OCI-LY3 (cell line): ENCODE data around the gene GABRB3.

Experiments used
- H2AFZ ChIP-seq: fragments of 200-600, 300-600 bp; shearing (Covaris generic); 2 replicates; pipeline ENCODE4 v1.6.0; 2014; ENCODE audit warnings: antibody characterized with exemption, low read depth, low read length
- H3K27ac ChIP-seq: fragments of 200-600, 300-600 bp; sonication (generic); 2 replicates; pipeline ENCODE4 v1.5.1; 2014; ENCODE audit warnings: mild to moderate bottlenecking, low read length, moderate library complexity, mixed read lengths
- H3K27me3 ChIP-seq: fragments of 200-600, 300-600 bp; sonication (generic); 2 replicates; pipeline ENCODE4 v1.6.1; 2014; ENCODE audit warnings: low read depth, low read length, mixed read lengths
- H3K36me3 ChIP-seq: fragments of 200-600, 300-600 bp; sonication (generic); replicated peaks from 2 replicates; pipeline ENCODE3; 2014; ENCODE audit warnings: low read depth, low read length, mixed read lengths
- H3K4me1 ChIP-seq: fragments of 300-600, 200-600 bp; sonication (generic); 2 replicates; pipeline ENCODE4 v1.6.1; 2014; ENCODE audit warnings: low read length, mixed read lengths
- H3K4me2 ChIP-seq: fragments of 200-600, 300-600 bp; sonication (generic); 2 replicates; pipeline ENCODE4 v1.6.1; 2014; ENCODE audit warnings: low read length, mixed read lengths
- H3K4me3 ChIP-seq: fragments of 300-600, 200-600 bp; sonication (generic); 2 replicates; pipeline ENCODE4 v1.5.1; 2014; ENCODE audit warnings: antibody characterized with exemption, mild to moderate bottlenecking, low read length, moderate library complexity
- H3K79me2 ChIP-seq: fragments of 300-600, 200-600 bp; shearing (Covaris generic); 2 replicates; pipeline ENCODE4 v1.6.1; 2014; ENCODE audit warnings: mild to moderate bottlenecking, low read length, mixed read lengths
- H3K9ac ChIP-seq: fragments of 300-600, 200-600 bp; shearing (Covaris generic); 2 replicates; pipeline ENCODE4 v1.6.0; 2014; ENCODE audit warnings: mild to moderate bottlenecking, low read length, moderate library complexity
- H3K9me3 ChIP-seq: fragments of 200-600, 300-600 bp; shearing (Covaris generic); 2 replicates; pipeline ENCODE4 v1.6.1; 2014; ENCODE audit warnings: low read length, mixed read lengths; ENCODE audit not compliant: insufficient read depth
- H4K20me1 ChIP-seq: fragments of 200-600, 300-600 bp; sonication (generic); 2 replicates; pipeline ENCODE4 v1.6.1; 2016; ENCODE audit warnings: low read length, mixed read lengths; ENCODE audit not compliant: insufficient read depth
- EZH2phosphoT487 ChIP-seq: fragments of 200-600 bp; shearing (Covaris generic); IDR thresholded peaks from 2 replicates; pipeline ENCODE4 v1.6.1; 2018; ENCODE audit warnings: antibody characterized with exemption, mixed run types, low read depth
- TF ChIP-seq, protein P1 (sequence below): fragments of 200-600, 300-600 bp; sonication (generic); IDR thresholded peaks from 2 replicates; pipeline ENCODE4 v1.5.1; 2014; ENCODE audit warnings: antibody characterized with exemption, low read length, low read depth

Gene GABRB3

DNA sequence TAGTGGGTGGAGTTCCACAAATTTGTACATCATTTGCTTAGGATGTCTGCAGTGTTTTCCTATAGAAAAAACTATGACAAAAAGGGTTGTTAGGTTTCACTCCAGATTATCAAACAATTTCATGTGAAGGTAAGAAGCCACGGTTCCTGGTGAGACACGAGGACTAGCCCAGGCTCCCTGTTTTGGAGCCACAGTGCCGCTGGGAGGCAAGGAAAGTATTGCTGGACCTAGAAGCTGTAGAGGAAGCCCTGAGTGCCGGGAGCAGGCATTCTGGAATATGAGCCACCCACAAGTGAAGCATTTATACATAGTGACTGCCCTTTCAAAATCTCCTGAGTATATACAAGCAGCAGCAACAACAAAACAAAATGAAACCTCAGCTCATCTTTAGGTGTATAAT is 142.0 kb downstream of the GABRB3 start:
- no peaks in the 10 kb centered on the region for H4K20me1 ChIP-seq
- H3K36me3 ChIP-seq, result no peaks in the 10 kb centered on the region
- no peaks in the 10 kb centered on the region for H3K79me2 ChIP-seq
- no peaks in the 10 kb centered on the region for H3K27me3 ChIP-seq
- H3K9me3 ChIP-seq, result no peaks in the 10 kb centered on the region
- no peak overlapping the region for H3K27ac ChIP-seq
- H3K4me1 ChIP-seq, result no peaks in the 10 kb centered on the region
- H3K4me3 ChIP-seq, result no peak overlapping the region
- TF ChIP-seq EZH2phosphoT487, result no peak
- TF ChIP-seq, protein P1, sequence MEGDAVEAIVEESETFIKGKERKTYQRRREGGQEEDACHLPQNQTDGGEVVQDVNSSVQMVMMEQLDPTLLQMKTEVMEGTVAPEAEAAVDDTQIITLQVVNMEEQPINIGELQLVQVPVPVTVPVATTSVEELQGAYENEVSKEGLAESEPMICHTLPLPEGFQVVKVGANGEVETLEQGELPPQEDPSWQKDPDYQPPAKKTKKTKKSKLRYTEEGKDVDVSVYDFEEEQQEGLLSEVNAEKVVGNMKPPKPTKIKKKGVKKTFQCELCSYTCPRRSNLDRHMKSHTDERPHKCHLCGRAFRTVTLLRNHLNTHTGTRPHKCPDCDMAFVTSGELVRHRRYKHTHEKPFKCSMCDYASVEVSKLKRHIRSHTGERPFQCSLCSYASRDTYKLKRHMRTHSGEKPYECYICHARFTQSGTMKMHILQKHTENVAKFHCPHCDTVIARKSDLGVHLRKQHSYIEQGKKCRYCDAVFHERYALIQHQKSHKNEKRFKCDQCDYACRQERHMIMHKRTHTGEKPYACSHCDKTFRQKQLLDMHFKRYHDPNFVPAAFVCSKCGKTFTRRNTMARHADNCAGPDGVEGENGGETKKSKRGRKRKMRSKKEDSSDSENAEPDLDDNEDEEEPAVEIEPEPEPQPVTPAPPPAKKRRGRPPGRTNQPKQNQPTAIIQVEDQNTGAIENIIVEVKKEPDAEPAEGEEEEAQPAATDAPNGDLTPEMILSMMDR, result no peak
- H3K9ac ChIP-seq, result no peak overlapping the region
- no peak overlapping the region for H3K4me2 ChIP-seq
- no peak overlapping the region for H2AFZ ChIP-seq

DNA sequence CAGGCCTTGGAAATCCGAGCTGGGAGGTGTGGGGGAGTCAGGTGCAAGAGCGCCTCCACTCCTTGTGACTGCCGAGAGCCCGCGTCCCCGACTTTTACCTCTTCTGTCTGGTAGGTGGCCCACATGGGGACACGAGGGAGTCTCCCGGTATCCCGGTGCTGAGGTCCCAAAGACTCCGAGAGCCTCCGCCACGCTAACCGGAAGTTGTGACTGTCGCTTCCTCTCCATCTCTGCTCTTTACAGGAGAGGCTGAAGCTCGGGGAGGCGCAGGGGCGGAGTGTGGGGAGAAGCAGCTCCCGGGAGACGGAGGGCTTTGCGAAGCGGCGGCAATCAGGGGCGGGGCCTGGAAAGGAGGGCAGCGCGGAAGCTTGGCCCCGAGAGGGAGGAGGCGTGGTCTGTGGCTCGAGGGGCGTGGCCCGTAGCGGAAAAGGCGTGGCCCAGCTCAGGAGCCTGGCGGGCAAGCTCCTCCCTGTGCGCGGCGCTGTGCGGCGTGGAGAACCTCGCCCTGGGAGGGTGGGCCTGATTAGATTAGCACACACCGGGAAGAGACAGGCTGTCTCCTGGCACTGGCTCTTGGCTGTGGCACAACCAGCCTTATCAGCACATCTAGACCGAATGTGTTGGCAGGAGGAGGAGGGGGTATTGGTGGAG is 143.9 kb downstream of the GABRB3 start:
- no peaks in the 10 kb centered on the region for H3K36me3 ChIP-seq
- no peaks in the 10 kb centered on the region for H3K27me3 ChIP-seq
- no peak overlapping the region for H3K4me3 ChIP-seq
- H3K9me3 ChIP-seq, result no peaks in the 10 kb centered on the region
- H3K4me1 ChIP-seq, result no peaks in the 10 kb centered on the region
- TF ChIP-seq EZH2phosphoT487, result no peak
- TF ChIP-seq, protein P1, result no peak
- H3K4me2 ChIP-seq, result no peak overlapping the region
- H3K9ac ChIP-seq, result no peak overlapping the region
- H3K79me2 ChIP-seq, result no peaks in the 10 kb centered on the region
- no peak overlapping the region for H2AFZ ChIP-seq
- H3K27ac ChIP-seq, result no peak overlapping the region
- no peaks in the 10 kb centered on the region for H4K20me1 ChIP-seq

DNA sequence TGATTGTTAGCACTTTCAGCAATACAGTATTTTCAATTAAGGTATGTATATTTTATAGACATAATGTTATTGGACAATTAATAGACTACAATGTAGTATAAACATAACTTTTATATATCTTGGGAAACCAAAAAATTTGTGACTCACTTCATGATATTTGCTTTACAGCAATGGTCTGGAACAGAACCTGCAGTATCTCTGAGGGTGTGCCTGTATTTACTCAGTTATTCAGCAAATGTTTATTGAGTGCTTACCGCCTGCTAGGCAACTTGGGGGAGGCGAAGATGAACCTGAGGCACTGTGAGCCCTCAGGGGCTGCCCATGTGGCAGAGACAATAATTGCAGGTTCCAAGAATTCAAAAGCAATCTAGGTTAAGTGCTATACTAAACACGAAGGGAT is 144.8 kb downstream of the GABRB3 start:
- Histone ChIP-seq H4K20me1 (no peaks in the 10 kb centered on the region), H2AFZ (no peak overlapping the region), H3K9me3 (no peaks in the 10 kb centered on the region), H3K4me1 (no peaks in the 10 kb centered on the region), H3K9ac (no peak overlapping the region), H3K36me3 (no peaks in the 10 kb centered on the region), H3K27ac (no peak overlapping the region), H3K79me2 (no peaks in the 10 kb centered on the region), H3K27me3 (no peaks in the 10 kb centered on the region), H3K4me3 (no peak overlapping the region), H3K4me2 (no peak overlapping the region)
- no peak for TF ChIP-seq EZH2phosphoT487
- TF ChIP-seq, protein P1, result no peak

DNA sequence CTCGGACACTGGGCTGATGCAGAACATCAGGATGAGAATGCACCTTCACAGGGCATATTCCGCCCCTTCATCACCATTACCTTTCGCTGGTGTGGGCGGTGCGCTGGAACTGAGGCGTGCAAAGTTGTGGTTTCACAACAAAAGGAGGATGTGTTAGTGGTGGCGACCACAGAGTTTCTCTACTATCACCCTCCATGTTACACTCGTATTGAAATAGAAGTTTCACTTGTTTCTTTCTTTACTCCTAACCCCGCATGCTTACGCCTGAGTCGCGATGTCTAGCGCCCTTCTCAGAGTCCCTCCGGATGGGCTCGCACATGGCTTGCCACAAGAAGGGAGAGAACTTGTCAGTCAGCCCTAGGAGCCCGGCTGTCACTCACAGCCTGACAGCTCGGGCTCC is 148.7 kb downstream of the GABRB3 start:
- H3K27ac ChIP-seq, result no peak overlapping the region
- H3K4me1 ChIP-seq, result no peaks in the 10 kb centered on the region
- H3K4me2 ChIP-seq, result no peak overlapping the region
- H3K9ac ChIP-seq, result no peak overlapping the region
- no peaks in the 10 kb centered on the region for H3K36me3 ChIP-seq
- H3K79me2 ChIP-seq, result no peaks in the 10 kb centered on the region
- no peaks in the 10 kb centered on the region for H3K27me3 ChIP-seq
- H3K4me3 ChIP-seq, result no peak overlapping the region
- H4K20me1 ChIP-seq, result no peaks in the 10 kb centered on the region
- H2AFZ ChIP-seq, result no peak overlapping the region
- H3K9me3 ChIP-seq, result no peaks in the 10 kb centered on the region
- TF ChIP-seq EZH2phosphoT487, result no peak
- TF ChIP-seq, protein P1, result no peak
